OCI-M2 (cell line): ENCODE measurements around the gene BZW2.

Experiments
- DNase-seq: peaks from one replicate; lab custom pipeline; 2025; ENCODE audit not compliant: unreplicated experiment; lab: John Stamatoyannopoulos, UW

BZW2 gene

DNA sequence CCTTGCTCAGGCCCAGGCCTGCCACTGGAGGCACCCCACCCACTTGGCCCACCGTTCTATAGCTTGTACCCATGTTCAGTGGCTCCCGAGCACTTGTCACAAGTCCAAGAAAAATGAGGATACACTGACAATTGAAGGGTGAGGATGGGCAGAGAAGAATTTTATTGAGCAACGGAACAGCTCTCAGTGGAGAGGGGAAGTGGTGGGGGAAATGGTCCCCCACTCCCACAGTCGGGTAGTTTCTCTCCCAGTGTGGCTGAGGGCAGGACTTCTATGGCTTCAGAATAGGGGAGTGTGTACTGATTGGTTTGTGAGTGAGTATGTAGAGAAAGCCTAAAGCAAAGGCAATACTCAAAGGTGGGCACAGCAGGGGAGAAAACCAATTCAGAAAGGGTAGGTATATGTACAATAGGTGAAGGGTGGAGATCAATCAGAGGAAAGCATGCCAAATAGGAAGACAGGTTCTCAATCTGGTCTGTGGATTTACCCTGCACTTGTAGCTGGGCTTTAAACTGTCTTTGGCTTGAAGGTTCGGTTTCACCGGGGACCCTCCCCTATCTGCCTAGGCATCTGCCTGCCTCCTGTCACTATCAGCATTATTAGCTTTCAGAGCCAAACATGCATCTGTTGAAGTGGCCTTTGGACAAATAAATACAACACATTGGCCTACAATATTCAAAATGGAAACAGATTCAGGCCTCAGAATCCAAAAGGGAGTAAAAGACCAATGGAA is 98.7 kb downstream of the BZW2 start:
- no peak for DNase-seq

- no peak for DNase-seq
These were observed 99.7 kb downstream of the BZW2 start for GRCh38 chr7:16745645-16746044.

DNA sequence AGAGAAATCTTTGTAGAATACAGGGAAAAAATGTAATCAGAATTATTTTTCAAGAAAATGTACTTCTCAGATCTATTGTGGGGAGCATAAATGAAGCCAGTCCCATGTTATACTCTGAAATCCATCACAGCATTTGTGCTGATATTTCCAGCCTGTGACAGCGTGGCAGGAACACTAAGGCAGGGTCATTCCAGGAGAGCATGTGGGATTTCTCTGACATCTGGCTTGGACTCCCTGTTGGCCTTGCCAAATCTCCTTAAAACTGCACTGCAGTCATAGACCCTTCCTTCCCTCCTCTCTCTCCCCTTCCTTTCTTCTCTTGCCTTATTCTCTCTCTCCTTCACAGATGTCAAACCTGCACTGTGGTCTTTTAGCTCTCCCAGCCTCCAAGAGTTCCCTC is 101.1 kb downstream of the BZW2 start:
- DNase-seq: no peak

DNA sequence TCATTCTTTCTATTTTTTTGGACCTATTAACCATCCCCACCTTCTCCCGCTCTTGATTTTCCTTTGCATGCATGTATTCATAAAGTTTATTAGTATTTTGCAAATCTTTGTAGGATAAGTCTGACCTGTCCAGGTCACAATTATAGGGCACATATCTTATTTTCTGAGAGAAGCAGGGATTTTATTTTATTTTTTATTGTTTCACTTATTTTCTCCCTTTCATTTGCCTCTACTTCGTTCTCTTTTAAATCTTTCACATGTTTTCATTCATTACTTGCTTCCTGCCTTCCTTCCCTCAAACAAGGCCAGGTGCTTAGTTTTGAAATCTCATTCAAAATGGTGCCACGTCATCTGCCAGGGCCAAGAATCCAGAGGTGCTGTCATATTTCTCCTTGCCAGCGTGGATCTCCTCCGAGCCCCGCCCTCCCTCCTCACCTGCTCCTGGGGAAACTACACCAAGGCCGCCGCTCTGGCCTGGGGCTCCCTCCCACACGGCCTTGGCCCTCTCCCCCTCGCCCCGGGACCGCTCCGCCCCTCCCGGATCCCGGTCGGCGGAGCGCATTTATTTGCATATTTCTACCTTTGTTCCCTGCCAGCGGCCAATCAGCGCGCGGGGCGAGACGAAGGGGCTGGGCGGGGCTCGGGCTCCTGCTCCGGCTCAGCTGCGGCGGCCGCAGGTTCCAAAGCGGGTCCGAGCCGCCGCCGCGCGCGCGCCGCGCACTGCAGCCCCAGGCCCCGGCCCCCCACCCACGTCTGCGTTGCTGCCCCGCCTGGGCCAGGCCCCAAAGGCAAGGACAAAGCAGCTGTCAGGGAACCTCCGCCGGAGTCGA is 107.3 kb downstream of the BZW2 start, which contains the start of gene TSPAN13:
TSS of gene TSPAN13 (plus strand) at position 654 of the 830 bp plus-strand sequence. CDS start 213 bp downstream, outside the sequence.
- DNase-seq: no peak

- no peak for DNase-seq
These were observed 108.2 kb downstream of the BZW2 start for GRCh38 chr7:16753932-16754855.

- DNase-seq: no peak
These were observed 108.9 kb downstream of the BZW2 start for GRCh38 chr7:16754856-16755317.

DNA sequence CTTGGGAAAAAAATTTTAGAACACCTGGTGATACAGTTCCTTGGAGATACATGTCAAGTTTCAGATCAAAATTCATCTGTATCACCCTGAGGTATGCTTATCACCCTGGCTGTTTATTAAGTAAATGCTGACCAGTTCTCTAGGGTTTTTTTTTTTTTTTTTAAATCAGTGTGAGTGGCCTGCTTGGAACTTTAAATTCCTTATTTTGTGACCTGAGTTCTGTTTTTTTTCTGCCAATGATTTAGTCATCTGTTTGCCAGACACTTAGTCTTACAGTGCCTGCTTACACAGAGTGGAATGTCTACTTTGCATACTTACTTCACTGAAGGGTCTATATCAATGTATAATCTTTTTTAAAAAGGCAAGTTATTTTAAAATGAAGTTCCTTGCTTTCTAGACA is 109.4 kb downstream of the BZW2 start:
- DNase-seq: no peak
